Measurements from ENCODE around the gene NDUFS2.

- no peak for TF ChIP-seq REST (IDR thresholded peaks at IDR 0.05; ENCODE audit: low read depth)
- no peak for TF ChIP-seq EP300 (IDR thresholded peaks at IDR 0.05; ENCODE audit: borderline replicate concordance)
- no peak for TF ChIP-seq EGR1 (IDR thresholded peaks at IDR 0.05)
- TF ChIP-seq CREB1 (IDR thresholded peaks at IDR 0.05; ENCODE audit: low read depth) = no peak
- no peak for TF ChIP-seq TCF12 (IDR thresholded peaks at IDR 0.05; ENCODE audit: low read depth)
- no peak for TF ChIP-seq CEBPB (IDR thresholded peaks at IDR 0.05)
- no peak for TF ChIP-seq RAD21 (IDR thresholded peaks at IDR 0.05; ENCODE audit: low read depth)
- no peak for TF ChIP-seq MAX (IDR thresholded peaks at IDR 0.05)
- no peak for TF ChIP-seq TEAD4 (IDR thresholded peaks at IDR 0.05)
- TF ChIP-seq USF1 (IDR thresholded peaks at IDR 0.05) = no peak
Measured at GRCh38 chr1:161188381-161188780, 13.8 kb upstream of the NDUFS2 start.

Measured in Ishikawa (cell line).